ENCODE measurements around the gene PIGB.

The PIGB gene

DNA sequence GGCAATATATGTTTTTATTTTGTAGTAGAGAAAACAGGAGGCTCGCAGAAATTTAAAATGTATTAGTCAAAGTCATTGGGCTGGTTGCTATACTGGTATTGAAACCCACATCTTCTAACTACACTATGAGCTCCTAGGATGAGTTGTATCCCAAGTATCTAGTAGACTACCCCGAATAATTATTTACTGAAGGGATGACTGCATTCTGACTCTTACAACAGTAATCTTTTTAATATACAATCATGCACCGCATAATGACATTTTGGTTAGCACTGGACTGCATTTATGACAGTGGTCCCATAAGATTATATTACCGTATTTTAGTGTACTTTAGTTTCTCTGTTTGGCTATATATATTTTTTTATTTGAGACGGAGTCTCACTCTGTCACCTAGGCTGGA, 15.3 kb downstream of the PIGB start:
- ATAC-seq (ENCODE audit: low read depth) = no peak
- no peak for DNase-seq (ENCODE audit: low spot score)
- no peaks in the 10 kb centered on the region for H3K9me3 ChIP-seq (ENCODE audit: severe bottlenecking)
- peaks cover 46% of the 10 kb centered on the region for H3K36me3 ChIP-seq (ENCODE audit: low read depth)
- H3K4me1 ChIP-seq (ENCODE audit: insufficient read depth, poor library complexity, severe bottlenecking) = no peaks in the 10 kb centered on the region
- H3K27ac ChIP-seq (ENCODE audit: poor library complexity, severe bottlenecking) = no peak overlapping the region
- TF ChIP-seq, protein P1, sequence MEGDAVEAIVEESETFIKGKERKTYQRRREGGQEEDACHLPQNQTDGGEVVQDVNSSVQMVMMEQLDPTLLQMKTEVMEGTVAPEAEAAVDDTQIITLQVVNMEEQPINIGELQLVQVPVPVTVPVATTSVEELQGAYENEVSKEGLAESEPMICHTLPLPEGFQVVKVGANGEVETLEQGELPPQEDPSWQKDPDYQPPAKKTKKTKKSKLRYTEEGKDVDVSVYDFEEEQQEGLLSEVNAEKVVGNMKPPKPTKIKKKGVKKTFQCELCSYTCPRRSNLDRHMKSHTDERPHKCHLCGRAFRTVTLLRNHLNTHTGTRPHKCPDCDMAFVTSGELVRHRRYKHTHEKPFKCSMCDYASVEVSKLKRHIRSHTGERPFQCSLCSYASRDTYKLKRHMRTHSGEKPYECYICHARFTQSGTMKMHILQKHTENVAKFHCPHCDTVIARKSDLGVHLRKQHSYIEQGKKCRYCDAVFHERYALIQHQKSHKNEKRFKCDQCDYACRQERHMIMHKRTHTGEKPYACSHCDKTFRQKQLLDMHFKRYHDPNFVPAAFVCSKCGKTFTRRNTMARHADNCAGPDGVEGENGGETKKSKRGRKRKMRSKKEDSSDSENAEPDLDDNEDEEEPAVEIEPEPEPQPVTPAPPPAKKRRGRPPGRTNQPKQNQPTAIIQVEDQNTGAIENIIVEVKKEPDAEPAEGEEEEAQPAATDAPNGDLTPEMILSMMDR (IDR thresholded peaks at IDR 0.05; ENCODE audit: poor library complexity, severe bottlenecking) = no peak
- H3K4me3 ChIP-seq (ENCODE audit: severe bottlenecking) = no peak overlapping the region
- no peaks in the 10 kb centered on the region for H3K27me3 ChIP-seq (ENCODE audit: insufficient read depth, poor library complexity, severe bottlenecking)

DNA sequence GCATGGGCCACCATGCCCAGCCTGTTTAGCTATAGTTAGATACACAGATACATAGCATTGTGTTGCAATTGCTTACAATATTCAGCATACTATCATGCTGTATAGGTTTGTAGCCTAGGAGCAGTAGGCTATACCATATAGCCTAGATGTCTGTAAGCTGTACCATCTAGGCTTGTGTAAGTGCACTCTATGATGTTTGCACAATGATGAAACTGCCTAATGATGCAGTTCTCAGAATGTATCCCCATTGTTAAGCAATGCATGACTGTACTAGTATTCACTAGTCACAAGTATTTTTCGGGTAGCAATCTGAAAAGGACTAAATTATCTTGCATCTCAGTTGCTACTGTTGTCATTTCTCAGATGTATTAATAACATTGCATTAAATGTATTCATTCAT, 16.0 kb downstream of the PIGB start:
- no peak for DNase-seq (ENCODE audit: low spot score)
- Histone ChIP-seq H3K36me3 (ENCODE audit: low read depth) (peaks cover 41% of the 10 kb centered on the region), H3K4me3 (ENCODE audit: severe bottlenecking) (no peak overlapping the region), H3K27me3 (ENCODE audit: insufficient read depth, poor library complexity, severe bottlenecking) (no peaks in the 10 kb centered on the region), H3K4me1 (ENCODE audit: insufficient read depth, poor library complexity, severe bottlenecking) (no peaks in the 10 kb centered on the region), H3K27ac (ENCODE audit: poor library complexity, severe bottlenecking) (no peak overlapping the region), H3K9me3 (ENCODE audit: severe bottlenecking) (no peaks in the 10 kb centered on the region)
- TF ChIP-seq, protein P1 (IDR thresholded peaks at IDR 0.05; ENCODE audit: poor library complexity, severe bottlenecking) = no peak
- ATAC-seq (ENCODE audit: low read depth) = peak; percentile 84

DNA sequence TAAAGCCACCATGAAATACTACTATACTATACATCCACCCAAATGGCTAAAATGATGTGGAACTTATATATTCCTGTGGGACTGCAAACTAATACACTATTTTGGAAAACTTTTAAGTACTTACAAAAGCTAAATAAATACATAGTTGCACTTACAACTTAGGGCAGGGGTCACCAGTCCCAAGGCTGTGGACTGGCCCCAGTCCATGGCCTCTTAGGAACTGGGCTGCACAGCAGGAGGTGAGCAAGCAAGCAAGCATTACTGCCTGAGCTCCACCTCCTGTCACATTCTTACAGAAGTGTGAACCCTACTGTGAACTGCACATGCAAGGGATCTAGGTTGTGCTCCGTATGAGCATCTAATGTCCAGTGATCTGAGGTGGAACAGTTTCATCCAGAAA, 18.1 kb downstream of the PIGB start:
- Histone ChIP-seq H3K4me1 (ENCODE audit: insufficient read depth, poor library complexity, severe bottlenecking) (no peaks in the 10 kb centered on the region), H3K4me3 (ENCODE audit: severe bottlenecking) (no peak overlapping the region), H3K9me3 (ENCODE audit: severe bottlenecking) (no peaks in the 10 kb centered on the region), H3K36me3 (ENCODE audit: low read depth) (peaks cover 44% of the 10 kb centered on the region), H3K27ac (ENCODE audit: poor library complexity, severe bottlenecking) (no peak overlapping the region), H3K27me3 (ENCODE audit: insufficient read depth, poor library complexity, severe bottlenecking) (no peaks in the 10 kb centered on the region)
- ATAC-seq (ENCODE audit: low read depth) = no peak
- TF ChIP-seq, protein P1 (IDR thresholded peaks at IDR 0.05; ENCODE audit: poor library complexity, severe bottlenecking) = no peak
- no peak for DNase-seq (ENCODE audit: low spot score)

DNA sequence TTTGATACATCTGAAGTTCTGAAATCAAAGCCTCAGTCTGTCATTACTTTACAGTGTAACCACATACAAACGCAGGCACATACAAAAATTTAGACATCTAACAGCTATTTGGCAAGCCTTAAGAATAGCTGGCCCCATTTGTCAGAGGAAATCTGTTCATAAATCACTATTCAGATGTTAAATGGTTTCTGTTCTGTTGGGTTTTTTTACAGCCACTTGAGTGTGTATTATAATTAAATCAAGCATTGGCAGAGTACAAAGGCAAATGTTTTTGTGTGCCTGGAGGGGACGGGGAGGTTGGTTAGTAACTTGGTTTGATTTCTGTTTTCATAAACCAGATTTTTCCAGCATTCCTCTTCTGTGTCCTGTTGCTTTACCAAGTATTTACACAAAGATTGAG, 24.1 kb downstream of the PIGB start:
- Histone ChIP-seq H3K9me3 (ENCODE audit: severe bottlenecking) (no peaks in the 10 kb centered on the region), H3K36me3 (ENCODE audit: low read depth) (peaks cover 18% of the 10 kb centered on the region), H3K4me3 (ENCODE audit: severe bottlenecking) (no peak overlapping the region), H3K27ac (ENCODE audit: poor library complexity, severe bottlenecking) (no peak overlapping the region), H3K4me1 (ENCODE audit: insufficient read depth, poor library complexity, severe bottlenecking) (no peaks in the 10 kb centered on the region), H3K27me3 (ENCODE audit: insufficient read depth, poor library complexity, severe bottlenecking) (no peaks in the 10 kb centered on the region)
- DNase-seq (ENCODE audit: low spot score) = no peak
- no peak for ATAC-seq (ENCODE audit: low read depth)
- TF ChIP-seq, protein P1 (IDR thresholded peaks at IDR 0.05; ENCODE audit: poor library complexity, severe bottlenecking) = no peak

DNA sequence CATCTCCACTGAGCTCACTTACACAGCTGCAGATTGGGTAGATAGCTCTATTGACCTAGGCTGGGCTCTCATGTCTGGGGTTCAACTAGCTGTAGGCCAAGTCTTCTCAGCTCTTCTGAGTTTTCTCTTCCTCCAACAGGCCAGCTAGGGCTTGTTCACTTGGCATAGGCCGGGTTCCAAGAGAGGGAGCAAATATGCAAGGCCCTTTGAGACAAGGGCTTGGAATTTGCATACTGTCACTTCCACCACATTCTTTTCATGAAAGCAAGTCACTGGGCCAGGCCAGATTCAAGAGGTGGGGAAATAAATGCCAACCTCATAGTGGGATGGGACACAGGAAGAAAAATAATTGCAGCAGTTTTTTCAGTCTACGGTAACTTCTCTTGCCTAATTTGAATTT, 25.2 kb downstream of the PIGB start:
- no peaks in the 10 kb centered on the region for H3K27me3 ChIP-seq (ENCODE audit: insufficient read depth, poor library complexity, severe bottlenecking)
- H3K27ac ChIP-seq (ENCODE audit: poor library complexity, severe bottlenecking) = no peak overlapping the region
- no peak for DNase-seq (ENCODE audit: low spot score)
- no peaks in the 10 kb centered on the region for H3K4me1 ChIP-seq (ENCODE audit: insufficient read depth, poor library complexity, severe bottlenecking)
- TF ChIP-seq, protein P1 (IDR thresholded peaks at IDR 0.05; ENCODE audit: poor library complexity, severe bottlenecking) = no peak
- peaks cover 12% of the 10 kb centered on the region for H3K36me3 ChIP-seq (ENCODE audit: low read depth)
- no peak overlapping the region for H3K4me3 ChIP-seq (ENCODE audit: severe bottlenecking)
- H3K9me3 ChIP-seq (ENCODE audit: severe bottlenecking) = no peaks in the 10 kb centered on the region
- peak; percentile 35; the same call in 2 of the 3 replicates for ATAC-seq (ENCODE audit: low read depth)

Data from RWPE2 (cell line).